NCI-H2196 (cell line): ENCODE results near the gene TMEM61.
"Not testable (repeated sequence)": the region's sequence is repeated elsewhere in the genome, so short reads cannot be mapped to it uniquely, and the experiment has no call there.

Experiments used
- DNase-seq: peaks from one replicate; lab custom pipeline; 2025; ENCODE audit not compliant: unreplicated experiment; lab: John Stamatoyannopoulos, UW

Gene TMEM61

DNA sequence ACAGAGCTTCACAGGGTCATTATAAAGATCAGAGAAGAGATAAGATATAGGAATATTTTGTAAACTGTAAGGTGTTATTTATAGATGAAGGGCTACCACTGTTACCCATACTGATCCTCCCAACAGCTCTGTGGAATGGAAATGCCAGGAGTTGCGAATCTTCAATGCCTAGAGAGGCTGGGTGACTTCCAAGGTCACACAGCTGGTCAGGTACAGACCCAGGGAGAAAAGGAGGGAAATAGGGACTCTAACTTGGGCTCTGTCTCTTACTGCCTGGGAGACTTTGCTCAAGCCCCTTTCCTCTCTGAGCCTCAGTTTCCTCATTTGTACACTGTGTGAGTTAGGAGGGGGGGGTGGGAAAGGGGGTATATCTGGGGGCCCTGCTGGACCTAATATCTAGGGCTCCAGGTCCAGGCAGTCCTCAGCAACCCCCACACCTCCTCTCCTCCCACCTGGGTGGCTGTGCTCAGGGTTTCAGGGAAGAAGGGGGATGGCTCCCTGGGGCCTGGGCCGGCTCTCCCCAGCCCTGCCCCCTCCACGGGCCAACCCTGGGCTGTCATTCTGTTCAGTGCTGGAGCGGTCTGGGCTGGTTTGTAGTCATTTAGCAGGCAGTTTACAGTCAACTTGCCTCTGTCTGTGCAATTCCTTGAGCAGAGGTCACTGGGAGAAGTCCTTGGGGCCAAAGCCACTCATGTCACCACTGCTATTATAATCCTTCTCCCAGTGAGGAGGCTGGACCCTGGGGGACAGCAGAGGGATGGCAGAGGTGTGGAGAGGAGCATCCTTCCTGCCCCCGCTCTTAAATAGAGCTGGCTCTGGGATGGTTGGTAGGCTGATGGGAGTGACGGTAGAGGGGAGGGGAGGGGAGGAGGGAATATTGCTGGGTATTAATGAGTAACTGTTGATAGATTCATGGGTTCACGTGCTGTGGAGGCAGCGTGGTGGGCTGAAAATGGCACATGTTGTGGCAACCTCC, 20.0 kb downstream of the TMEM61 start:
- no peak for DNase-seq

DNA sequence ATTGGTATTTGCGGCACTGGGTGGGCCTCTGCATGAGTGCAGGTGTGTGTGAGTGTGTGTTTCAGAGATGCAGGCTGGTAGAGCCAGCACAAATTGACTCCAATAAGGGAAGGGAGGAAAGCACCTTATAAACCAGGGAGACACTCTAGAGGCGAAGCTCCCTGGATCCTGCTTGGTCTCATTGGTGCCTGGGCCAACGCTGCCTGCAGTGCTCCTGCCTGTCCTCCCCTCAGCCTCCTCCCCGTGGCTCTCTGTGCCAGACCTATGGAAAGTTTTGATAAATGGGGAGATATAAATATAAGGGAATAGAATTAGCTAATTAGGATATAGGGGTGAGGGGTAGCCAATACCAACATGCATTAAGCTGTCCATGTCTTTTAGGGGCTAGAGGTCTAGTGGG, 20.9 kb downstream of the TMEM61 start:
- DNase-seq: no peak

DNA sequence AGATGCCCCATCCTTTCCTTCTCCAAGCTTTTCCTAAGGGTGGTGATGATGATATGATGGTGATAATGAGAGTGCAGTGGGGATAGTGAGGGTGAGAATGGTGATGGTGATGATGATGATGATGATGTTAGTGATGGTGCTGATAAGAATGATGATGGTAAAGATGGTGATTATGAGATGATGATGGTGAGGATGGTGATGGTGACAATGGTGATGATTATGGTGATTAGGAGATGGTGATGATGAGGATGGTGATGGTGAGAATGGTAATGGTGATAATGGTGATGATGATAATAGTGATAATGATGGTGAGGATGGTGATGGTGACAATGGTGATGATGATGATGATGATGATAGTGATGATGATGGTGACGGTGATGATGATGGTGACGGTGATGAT, 22.3 kb downstream of the TMEM61 start:
- DNase-seq: no peak

DNA sequence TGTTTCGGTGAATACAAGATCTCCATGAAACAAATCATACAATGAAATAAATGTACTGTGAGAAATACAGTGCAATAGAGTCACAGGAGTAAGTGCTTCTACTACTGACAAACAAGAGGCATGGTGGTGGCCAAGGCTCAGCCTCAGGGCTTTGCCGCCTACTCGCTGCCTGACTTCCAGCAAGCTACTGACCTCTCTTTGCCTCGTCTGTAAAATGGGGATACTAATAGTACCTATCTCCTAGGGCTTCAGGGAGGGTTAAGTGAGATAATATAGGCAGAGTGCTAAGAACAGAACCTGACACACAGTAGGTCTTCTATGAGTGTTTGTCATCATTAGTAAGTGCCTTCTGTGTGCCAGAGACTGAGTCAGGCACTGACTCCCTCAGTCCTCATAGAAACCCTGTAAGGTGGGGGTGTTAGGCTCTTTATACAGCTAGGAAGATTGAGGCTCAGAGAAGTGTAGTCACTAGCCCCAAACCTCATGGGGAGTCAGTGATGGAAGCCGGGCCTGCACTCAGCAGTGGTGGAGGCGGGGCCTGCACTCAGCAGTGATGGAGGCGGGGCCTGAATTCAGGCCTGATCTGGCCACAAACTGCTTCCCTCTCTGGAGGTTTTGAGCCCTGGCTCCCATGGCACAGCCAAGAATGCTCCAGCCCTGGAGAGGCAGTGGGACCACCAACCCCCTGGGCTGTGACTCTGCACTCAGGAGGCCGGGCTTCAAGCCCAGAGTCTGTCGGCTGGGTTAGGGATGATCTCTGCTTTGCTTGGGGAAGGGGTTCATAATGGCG, 25.1 kb downstream of the TMEM61 start:
- no peak for DNase-seq

GRCh38 chr1:55006931-55007330, 26.5 kb downstream of the TMEM61 start:
- no peak for DNase-seq

DNA sequence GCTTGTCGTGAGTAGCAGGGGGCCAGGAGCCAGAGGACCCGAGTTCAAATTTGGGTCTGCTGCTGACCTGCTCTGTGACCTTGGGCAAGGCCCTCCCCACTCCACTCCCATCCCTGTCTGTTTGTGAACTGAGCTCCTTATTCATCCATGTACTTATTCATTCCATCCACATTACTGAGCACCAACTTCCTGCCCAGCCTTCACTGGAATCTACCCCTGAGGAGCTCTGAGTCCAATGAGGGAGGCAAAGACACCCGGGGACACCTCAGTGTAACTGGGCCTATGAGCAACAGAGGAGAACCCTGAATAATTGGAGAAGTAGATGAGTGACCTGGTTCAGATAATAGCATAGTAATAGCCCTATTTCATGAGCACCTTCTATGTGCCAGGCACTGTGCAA, 27.2 kb downstream of the TMEM61 start:
- no peak for DNase-seq

- DNase-seq: no peak
Observed at GRCh38 chr1:55010194-55010886, 29.9 kb downstream of the TMEM61 start.

GRCh38 chr1:55010887-55011217, 30.4 kb downstream of the TMEM61 start:
- DNase-seq: no peak

DNA sequence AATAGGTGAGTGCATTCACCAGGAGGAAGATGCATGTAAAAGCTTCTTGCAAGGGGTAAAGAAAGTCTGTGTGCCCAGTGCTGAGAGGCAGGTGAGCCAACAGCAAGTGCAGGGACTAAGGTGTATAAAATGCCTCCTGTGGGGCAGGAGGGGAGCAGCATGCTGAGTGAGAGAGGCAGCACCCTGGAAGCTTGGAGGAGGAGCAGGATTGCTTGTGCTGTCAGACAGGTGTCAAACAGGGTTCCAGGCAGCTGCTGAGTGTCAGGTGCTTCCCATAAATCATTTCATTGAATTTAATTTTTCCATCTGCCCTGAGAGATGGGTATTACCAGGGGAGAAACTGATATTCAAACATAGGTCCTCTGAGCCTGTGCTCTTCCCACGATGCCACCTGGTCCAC, 32.2 kb downstream of the TMEM61 start:
- DNase-seq: peak; percentile 65

- no peak for DNase-seq
Observed at GRCh38 chr1:55015123-55015522, 34.7 kb downstream of the TMEM61 start.

- DNase-seq: no peak
Observed at GRCh38 chr1:55015731-55016620, 35.5 kb downstream of the TMEM61 start.

DNA sequence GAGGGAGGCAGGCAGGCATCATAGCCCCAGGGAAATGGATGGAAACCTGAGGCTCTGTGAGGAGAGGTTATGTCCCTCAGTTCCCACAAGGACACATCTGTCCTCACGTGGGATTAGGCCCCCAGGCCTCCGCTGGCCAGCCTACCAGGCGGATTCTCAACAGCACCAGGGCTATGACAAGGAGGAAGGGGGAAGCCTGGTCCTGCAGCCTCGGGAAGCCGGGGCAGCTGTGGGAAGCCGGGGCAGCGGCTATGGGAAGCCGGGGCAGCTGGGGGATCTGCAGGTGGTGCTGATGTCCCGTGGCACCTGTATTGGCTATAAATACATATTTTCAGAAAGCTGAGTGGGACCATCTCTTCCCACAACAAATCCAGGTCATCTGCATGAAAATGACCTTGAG, 38.0 kb downstream of the TMEM61 start:
- no peak for DNase-seq

DNA sequence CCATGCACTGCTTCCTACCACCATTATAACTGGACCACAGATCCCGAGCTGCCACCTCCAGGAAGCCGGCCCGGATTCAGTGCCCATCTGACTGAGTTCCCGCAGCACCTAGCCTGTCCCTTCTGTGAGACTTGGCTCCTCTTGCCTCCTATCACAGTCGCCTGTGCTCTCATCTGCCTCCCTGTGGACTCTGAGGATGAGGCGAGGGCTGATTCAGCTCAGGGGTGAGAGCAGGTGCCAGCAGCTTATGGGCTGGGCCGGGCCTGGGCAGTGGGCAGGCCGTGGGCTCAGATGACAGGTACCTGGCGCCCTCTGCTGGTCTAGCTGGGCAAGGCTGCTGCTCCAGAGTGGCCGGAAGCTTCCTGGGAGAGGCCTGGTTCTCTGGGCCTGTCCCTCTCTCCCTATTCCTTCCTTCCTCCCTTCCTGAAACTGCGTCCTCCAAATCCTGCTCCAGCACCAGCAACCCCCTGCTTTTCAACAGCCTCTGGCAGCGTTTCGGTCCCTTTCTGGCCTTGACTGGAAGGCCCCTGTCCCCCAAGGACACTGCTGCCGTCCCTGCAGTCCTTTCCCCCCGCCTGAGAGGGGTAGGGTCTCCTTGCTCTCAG, 41.6 kb downstream of the TMEM61 start:
- DNase-seq: peak; percentile 93

DNA sequence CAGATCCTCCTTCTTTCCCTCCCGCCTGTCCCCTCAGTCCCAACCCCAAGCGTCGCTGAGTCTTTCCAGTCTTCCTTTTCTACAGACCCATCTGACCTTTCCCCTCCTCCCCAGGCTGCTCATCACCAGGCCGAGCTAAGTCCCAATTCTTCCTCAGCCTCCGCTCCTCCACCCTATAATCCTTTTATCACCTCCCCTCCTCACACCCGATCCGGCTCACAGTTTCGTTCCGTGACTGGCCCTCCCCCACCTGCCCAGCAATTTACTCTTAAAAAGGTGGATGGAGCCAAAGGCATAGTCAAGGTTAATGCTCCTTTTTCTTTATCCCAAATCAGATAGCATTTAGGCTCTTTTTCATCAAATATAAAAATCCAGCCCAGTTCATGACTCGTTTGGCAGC, 43.7 kb downstream of the TMEM61 start:
- DNase-seq: not testable (repeated sequence)

GRCh38 chr1:55026682-55027081, 46.3 kb downstream of the TMEM61 start:
- not testable (repeated sequence) for DNase-seq

DNA sequence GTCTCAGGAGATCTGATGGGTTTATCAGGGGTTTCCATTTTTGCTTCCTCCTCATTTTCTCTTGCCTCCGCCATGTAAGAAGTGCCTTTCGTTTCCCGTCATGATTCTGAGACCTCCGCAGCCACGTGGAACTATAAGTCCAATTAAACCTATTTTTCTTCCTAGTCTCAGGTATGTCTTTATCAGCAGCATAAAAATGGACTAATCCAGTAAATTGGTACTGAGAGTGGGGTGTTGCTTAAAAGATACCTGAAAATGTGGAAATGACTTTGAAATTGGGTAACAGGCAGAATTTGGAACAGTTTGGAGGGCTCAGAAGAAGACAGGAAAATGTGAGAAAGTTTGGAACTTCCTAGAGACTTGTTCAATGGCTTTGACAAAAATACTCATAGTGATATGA, 50.7 kb downstream of the TMEM61 start:
- DNase-seq: not testable (repeated sequence)

- DNase-seq: no peak
Observed at GRCh38 chr1:55033265-55033614, 52.8 kb downstream of the TMEM61 start.

GRCh38 chr1:55034476-55035133, 54.2 kb downstream of the TMEM61 start:
- DNase-seq: no peak

DNA sequence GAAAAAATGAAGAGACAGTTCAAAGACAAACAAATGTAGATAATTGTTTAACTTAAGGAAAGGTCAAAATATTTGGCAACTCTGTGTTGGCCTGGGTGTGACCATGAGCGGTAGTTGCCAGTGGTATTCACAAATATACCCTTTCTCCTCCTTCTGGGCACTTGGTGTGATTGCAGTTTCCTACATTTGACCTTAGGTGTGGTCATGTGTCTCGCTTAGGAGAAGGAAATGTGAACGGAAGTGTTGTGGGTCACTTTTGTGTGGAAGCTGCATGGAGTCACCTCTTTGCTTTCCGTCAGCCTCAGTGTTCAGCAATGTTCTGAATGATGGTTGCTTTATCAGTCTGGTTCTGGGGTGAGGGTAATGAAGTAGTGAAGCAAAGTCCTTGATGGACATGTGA, 55.5 kb downstream of the TMEM61 start:
- no peak for DNase-seq
